SKM-1 (cell line): ENCODE measurements around the gene ST7.
A peak's percentile ranks its signal among the peaks of the same experiment; 100 is the strongest.
"Not testable (repeated sequence)": the region's sequence is repeated elsewhere in the genome, so short reads cannot be mapped to it uniquely, and the experiment has no call there.

Experiments
- DNase-seq: peaks from one replicate; lab custom pipeline; 2025; ENCODE audit not compliant: unreplicated experiment; lab: John Stamatoyannopoulos, UW

The ST7 gene

GRCh38 chr7:116953372-116953905, at the start of gene ST7:
Gene ST7, plus strand, starts transcription at chr7:116953501. Its CDS starts 40 bp downstream, at chr7:116953541.
- peak; percentile 59 for DNase-seq

GRCh38 chr7:116906391-116906790, 46.9 kb upstream of the ST7 start:
- no peak for DNase-seq

- no peak for DNase-seq
Observed at GRCh38 chr7:116910383-116910782, 42.9 kb upstream of the ST7 start.

GRCh38 chr7:116911801-116912200, 41.5 kb upstream of the ST7 start:
- DNase-seq, result no peak

- no peak for DNase-seq
Observed at GRCh38 chr7:116912269-116912909, 40.9 kb upstream of the ST7 start.

GRCh38 chr7:116918704-116919103, 34.6 kb upstream of the ST7 start:
- no peak for DNase-seq

- DNase-seq, result no peak
Observed at GRCh38 chr7:116920359-116920758, 32.9 kb upstream of the ST7 start.

GRCh38 chr7:116922545-116922944, 30.8 kb upstream of the ST7 start:
- DNase-seq, result no peak

GRCh38 chr7:116924741-116925140, 28.6 kb upstream of the ST7 start:
- no peak for DNase-seq

- DNase-seq, result no peak
Observed at GRCh38 chr7:116929021-116929420, 24.3 kb upstream of the ST7 start.

- peak; percentile 23 for DNase-seq
Observed at GRCh38 chr7:116929914-116930913, 23.1 kb upstream of the ST7 start.

GRCh38 chr7:116932566-116932965, 20.7 kb upstream of the ST7 start:
- no peak for DNase-seq

- DNase-seq, result no peak
Observed at GRCh38 chr7:116933465-116933864, 19.8 kb upstream of the ST7 start.

- no peak for DNase-seq
Observed at GRCh38 chr7:116934580-116934979, 18.7 kb upstream of the ST7 start.

GRCh38 chr7:116936844-116937243, 16.5 kb upstream of the ST7 start:
- not testable (repeated sequence) for DNase-seq

GRCh38 chr7:116938678-116939077, 14.6 kb upstream of the ST7 start:
- DNase-seq, result no peak

GRCh38 chr7:116940689-116941370, 12.5 kb upstream of the ST7 start:
- no peak for DNase-seq

GRCh38 chr7:116942504-116942903, 10.8 kb upstream of the ST7 start:
- no peak for DNase-seq

- no peak for DNase-seq
Observed at GRCh38 chr7:116948934-116949333, 4.4 kb upstream of the ST7 start.

- DNase-seq, result no peak
Observed at GRCh38 chr7:116949941-116950801, 3.1 kb upstream of the ST7 start.
